ENCODE measurements around the gene UBE2J2.

Gene UBE2J2

GRCh38 chr1:1285611-1286311 lies 12.1 kb upstream of the UBE2J2 start:
- no peak for DNase-seq
- intact Hi-C loops (cut with DNase I), result no loop called here

DNA sequence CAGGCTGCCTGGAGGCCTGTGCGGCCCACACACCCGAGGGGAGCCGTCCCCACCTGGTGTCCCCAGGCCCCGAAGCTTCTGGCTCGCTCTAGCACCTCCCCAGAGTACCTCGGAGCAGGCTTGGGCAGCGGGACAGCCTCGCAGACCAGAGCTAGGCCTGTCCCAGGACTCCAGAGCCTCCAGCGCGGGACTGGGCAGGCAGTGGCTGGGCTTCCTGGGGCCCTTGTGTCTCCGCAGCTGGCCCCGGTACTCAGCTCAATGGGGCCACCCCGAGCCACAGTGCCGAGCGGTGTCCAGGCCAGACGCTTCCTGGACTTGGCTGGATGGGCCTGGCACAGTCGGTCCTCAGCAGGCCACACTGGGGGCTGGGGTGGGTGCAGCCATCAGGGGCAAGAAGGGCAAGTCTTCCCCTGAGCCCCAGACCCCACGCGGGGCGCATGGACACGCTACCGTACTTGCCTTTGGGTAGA lies 11.5 kb upstream of the UBE2J2 start:
- DNase-seq, result no peak
- intact Hi-C loops (cut with DNase I), result no loop called here

DNA sequence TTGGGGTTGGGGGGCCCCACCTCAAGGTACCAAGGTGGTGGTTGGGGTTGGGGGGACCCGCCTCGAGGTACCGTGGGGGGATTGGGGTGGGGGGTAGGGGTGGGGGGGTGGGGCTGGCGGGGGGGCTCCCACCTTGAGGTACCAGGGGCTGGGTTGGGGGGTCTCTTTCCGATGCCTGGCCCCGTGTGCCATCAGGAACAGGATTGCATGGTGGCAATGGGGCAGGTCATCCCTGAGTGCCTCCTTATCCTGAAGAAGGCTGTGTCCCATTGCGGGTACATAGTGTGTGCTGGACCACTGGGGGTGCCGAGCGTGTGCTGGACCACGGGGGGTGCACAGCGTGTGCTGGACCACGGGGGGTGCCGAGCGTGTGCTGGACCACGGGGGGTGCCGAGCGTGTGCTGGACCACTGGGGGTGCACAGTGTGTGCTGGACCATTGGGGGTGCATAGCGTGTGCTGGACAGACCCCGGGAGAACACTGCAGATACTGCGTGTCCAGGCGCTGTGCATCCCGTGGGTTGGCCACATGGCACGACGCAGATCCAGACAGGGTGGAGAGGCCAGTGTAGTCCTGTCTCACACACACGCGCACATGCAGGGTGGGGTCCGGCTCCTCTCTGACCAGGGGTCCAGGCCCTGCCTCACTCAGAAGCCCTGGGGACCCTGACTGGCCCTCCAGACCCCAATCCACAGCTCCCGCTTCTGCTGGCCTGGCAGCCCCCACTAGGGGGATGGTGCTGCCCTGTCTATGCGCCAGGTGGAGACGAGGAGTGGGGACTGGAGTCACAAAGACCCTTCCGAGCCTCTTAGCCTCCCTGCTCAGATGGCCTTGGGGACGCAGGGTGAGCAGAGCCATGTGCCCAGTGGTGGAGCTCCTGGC lies 10.8 kb upstream of the UBE2J2 start:
- no peak for DNase-seq
- intact Hi-C loops (cut with DNase I), result no loop called here

- intact Hi-C loops (cut with DNase I), result no loop called here
- no peak for DNase-seq
Observed at GRCh38 chr1:1283821-1284220, 10.2 kb upstream of the UBE2J2 start.

GRCh38 chr1:1282998-1283397 lies 9.3 kb upstream of the UBE2J2 start:
- no peak for DNase-seq
- intact Hi-C loops (cut with DNase I), result no loop called here

DNA sequence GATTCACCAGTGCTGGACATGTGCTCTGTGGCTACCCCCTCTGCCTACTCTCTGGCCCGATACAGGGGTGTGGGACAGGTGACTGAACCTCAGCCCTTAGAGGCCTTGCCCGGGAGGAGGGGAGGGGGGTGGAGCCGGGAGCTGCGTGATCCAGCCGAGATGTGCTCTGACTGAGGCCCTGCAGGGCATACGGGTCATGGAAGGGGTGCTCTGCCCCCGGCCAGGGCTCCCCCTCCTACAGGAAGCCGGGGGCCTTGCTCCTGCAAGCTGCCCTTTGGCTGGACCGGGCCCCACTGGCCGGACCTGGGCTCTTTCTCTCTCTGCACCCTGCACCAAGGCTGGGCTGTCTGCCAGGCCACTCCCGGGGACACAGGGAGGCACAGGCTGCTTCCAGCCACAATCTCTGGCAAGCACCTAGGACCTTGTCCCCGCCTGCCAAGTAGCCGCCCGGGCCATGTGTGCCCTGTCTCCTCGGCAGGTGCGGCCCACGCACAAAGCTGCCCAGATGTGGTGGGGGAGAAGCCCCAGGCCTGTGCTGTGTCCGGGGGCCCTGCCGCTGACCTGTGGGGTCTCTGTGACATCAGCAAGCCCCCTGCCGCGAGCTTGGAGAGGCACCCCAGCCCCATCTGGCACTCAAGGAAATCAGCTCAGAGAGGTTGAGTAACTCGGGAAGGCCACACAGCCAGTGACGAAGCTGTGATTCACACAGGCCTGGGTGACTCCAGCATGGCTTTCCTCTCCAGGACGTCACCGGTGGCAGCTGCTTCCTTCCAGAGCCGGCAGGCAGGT lies 8.1 kb upstream of the UBE2J2 start:
- DNase-seq, result no peak
- intact Hi-C loops (cut with DNase I), result no loop called here

DNA sequence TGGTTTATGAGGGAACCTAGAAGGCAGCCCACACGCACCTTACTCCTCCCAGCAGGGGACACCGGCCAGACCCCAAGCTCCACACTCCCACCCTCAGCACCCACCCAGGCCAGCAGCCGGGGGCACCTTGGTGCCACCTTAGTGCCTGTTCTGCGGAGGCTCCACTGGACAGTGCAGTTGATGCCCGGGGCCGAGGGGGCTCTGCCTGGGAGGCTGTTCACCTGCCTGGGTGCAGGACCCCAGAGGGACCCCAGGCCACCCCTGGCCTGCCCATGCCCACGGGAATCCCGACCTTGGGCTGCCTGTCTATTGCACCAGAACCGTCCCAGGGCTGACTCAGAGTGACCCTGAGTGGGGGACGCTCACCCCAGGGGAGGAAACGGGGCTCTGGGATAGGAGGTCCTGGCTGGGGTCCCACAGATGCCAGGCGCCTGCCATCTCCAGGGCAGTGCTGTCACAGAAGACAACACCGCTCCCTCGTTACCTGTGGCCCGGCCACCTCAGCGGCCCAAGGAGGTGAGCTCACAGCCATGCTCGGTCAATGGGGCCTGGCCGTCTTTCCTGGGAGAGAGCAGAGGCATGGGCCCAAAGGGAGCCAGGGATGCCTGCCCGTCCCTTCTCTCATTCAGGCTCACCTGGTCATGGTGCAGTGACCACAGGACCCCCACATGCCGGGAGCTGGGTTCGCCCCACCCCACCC lies 7.3 kb upstream of the UBE2J2 start:
- DNase-seq, result no peak
- intact Hi-C loops (cut with DNase I), result no loop called here

DNA sequence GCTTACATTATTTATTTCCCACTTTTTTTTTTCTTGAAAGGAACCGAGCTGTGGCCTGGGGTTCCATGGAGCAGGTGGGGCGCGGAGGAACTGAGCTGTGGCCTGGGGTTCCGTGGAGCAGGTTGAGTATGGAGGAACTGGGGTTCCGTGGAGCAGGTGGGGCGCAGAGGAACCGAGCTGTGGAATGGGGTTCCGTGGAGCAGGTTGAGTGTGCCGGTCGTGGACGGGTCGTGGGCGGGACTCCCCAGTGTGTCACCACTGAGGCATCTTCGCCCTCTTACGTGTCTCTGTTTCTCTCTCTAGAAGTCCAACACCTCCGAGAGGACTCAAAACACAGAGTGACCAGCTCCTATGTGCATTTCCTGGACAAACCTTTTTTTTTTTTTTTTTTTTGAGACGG lies 5.4 kb upstream of the UBE2J2 start:
- intact Hi-C loops (cut with DNase I), result no loop called here
- no peak for DNase-seq

DNA sequence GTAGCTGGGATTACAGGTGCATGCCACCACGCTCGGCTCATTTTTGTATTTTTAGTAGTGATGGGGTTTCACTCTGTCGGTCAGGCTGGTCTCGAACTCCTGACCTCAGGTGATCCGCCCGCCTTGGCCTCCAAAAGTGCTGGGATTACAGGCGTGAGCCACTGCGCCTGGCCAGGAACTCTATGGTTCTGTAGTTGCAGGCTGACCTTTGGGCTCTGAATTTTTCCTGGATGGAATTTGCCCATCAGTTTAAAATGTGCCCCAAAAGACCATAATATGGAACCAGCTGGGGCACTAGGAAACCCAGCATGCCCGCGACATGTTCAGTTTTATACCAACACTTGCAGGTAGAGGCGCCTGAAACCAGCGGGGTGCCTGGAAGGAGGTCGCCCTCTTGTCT lies 5.0 kb upstream of the UBE2J2 start:
- DNase-seq, result no peak
- intact Hi-C loops (cut with DNase I), result no loop called here

- DNase-seq, result no peak
- intact Hi-C loops (cut with DNase I), result no loop called here
Observed at GRCh38 chr1:1275836-1276235, 2.2 kb upstream of the UBE2J2 start.

- DNase-seq, result no peak
Observed at GRCh38 chr1:1274931-1275431, 1.3 kb upstream of the UBE2J2 start.

GRCh38 chr1:1274299-1274930 lies 761 bp upstream of the UBE2J2 start:
- intact Hi-C loops (cut with DNase I), result loop anchor here (5.0 kb wide), 1 partner anchor 42 kb away; the partner anchor contains the start of genes B3GALT6 and SDF4
- DNase-seq, result peak in 3 of 42 donors; percentile 26 to 50 (median 28)

More at GRCh38 chr1:1274931-1275431, 1.3 kb upstream of the UBE2J2 start:
- intact Hi-C loops (cut with DNase I), result loop anchor here (5.0 kb wide), 1 partner anchor 43 kb away; the partner anchor contains the start of genes B3GALT6 and SDF4

- peak in 2 of 42 donors; percentile 23 to 31 for DNase-seq
- intact Hi-C loops (cut with DNase I), result loop anchor here (5.0 kb wide), 1 partner anchor 41 kb away; the partner anchor contains the start of genes B3GALT6 and SDF4
Observed at GRCh38 chr1:1273209-1273511, 494 bp downstream of the UBE2J2 start.

DNA sequence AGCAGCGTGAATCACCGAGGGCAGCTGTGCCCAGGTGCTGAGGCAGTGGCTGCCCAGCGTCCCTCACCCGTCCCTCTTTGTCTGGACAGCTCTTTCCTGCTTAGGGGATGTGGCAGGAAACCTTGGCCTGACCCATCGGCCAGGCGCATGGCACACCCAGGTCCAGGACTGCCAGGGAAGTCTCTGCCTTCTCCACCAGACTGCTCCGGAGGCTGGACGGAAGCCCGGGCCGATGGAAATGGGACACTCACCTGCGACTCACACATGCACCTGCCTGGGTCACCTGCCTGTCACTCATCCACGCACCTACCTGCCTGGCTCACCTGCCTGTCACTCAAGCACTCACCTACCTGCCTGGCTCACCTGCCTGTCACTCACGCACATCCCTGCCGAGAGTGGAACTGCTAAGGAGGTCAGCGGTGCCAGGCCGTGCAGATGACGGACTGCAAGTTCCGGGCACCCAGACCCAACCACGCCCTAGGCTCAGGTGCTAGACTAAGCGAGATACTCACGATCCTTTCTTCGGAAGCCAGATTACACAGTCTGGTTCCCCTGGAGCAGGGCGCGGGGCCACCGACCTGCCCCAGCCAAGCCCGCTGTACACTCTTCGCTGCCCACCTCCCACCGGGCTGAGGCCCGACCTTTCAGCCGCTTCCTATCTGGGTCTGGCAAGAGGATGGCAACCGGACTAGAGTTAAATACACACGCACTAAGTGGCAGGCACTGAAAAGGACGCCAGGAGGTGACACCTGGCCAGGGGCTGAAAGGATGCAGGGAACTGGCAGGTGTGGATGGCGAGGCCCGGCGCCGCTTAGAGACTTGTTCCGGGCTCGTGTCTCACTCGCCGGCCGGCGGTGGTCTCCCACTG lies 1.1 kb downstream of the UBE2J2 start:
- no peak for DNase-seq

DNA sequence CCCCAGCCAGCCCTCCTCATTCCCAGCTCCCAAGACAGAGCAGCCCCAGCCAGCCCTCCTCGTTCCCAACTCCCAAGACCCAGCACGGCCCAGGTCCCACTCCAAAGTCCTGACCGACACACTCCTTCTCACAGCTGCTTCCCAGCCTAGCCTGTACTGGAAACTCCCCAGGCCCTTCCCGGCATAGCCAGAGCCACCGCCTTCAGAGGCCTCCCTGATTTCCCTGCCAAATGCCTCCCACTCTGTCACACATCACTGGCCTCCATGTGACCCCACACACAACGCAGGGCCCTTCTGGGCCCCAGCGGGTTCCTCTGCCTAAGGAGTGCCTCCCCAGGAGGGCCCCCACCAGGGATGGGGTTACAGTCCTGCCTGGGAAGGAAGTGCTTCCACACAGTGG lies 2.8 kb downstream of the UBE2J2 start:
- intact Hi-C loops (cut with DNase I), result loop anchor here (5.0 kb wide), 1 partner anchor 39 kb away; the partner anchor contains the start of genes B3GALT6 and SDF4
- no peak for DNase-seq

More for the DNA sequence above, 1.1 kb downstream of the UBE2J2 start:
- intact Hi-C loops (cut with DNase I), result loop anchor here (5.0 kb wide), 1 partner anchor 40 kb away; the partner anchor contains the start of genes B3GALT6 and SDF4

DNA sequence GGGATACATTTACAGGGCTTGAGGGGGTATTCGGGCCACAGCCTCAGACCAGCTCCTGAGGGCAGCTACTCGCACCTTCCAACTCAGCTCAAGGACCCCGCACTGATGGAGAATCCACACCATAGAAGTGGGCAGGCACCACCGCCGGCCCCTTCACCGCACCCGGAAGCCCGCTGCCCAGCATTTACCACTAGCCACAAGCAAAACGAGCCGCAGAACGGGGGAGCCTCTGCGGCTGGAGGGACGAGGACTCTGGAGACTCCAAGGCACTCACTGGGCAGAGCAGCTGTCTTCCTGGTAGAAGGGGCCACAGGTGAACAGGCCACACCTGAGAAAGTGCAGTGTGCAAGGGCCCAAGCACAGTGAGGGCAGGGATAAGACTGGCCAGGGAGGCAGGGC lies 5.4 kb downstream of the UBE2J2 start:
- intact Hi-C loops (cut with DNase I), result no loop called here
- DNase-seq, result no peak

Data from head of caudate nucleus (tissue), 42 donors.